Measurements from ENCODE around the gene ACTN4. TPM values are rescaled to one million over a fixed set of nuclear protein-coding genes. Genes with fewer than 3 reads are reported as not detected.

Gene ACTN4
- total RNA-seq, 1 donor from 2014 or later, result 197 TPM

DNA sequence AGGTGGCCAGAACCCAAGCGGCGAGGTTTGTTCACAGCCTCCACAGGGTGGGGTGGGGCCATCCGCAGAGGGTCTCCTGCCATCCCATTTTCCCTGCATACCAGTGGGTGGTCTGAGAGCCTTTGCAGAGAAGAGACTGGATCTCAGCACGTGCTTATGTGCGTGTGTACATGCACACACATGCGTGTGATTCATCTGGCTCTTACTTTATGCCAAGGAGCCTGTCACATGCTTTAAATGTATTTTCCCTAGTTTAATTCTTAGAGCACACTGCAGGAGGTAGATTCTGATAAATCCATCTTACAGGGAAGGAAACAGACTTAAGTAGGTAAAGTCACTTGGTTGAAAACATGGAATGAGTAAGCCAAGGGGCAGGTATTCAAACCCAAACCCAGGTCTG, 49.7 kb downstream of the ACTN4 start:
- Mint-ChIP-seq H3K36me3 (ENCODE audit: low read depth) (peaks cover 28% of the 10 kb centered on the region), H3K27me3 (no peaks in the 10 kb centered on the region), H3K27ac (no peak overlapping the region), H3K9me3 (no peaks in the 10 kb centered on the region), H3K4me1 (peaks cover 49% of the 10 kb centered on the region), H3K4me3 (no peak overlapping the region)
- TF ChIP-seq, protein P1, sequence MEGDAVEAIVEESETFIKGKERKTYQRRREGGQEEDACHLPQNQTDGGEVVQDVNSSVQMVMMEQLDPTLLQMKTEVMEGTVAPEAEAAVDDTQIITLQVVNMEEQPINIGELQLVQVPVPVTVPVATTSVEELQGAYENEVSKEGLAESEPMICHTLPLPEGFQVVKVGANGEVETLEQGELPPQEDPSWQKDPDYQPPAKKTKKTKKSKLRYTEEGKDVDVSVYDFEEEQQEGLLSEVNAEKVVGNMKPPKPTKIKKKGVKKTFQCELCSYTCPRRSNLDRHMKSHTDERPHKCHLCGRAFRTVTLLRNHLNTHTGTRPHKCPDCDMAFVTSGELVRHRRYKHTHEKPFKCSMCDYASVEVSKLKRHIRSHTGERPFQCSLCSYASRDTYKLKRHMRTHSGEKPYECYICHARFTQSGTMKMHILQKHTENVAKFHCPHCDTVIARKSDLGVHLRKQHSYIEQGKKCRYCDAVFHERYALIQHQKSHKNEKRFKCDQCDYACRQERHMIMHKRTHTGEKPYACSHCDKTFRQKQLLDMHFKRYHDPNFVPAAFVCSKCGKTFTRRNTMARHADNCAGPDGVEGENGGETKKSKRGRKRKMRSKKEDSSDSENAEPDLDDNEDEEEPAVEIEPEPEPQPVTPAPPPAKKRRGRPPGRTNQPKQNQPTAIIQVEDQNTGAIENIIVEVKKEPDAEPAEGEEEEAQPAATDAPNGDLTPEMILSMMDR (IDR thresholded peaks at IDR 0.05), result no peak
- POLR2A ChIA-PET, result no interaction called here
- CTCF ChIA-PET, result no interaction called here
- DNase-seq, result no peak
- intact Hi-C loops (cut with micrococcal nuclease), result no loop called here
- no peak for ATAC-seq (ENCODE audit: low read depth)

DNA sequence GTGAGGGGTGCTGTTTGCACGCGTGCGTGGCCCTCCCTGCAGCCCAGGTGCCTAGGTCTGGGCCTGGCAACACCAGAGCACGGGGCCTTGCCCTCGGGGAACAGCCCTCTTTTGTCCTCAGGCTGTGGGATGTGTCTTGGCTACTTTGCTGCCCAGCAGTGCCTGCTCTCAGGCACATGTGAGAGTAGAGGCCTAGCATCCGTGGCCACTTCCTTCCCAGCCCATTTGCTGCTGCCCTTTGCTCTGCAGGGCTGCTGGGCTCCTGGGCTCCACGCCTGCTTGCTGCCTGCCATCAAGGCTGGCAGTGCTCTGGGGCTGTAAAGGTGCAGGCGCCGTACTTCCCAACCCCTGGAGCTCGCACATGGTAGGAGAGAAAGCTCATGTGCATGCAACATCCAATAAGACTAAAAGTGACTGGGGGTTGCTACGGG, 50.2 kb downstream of the ACTN4 start:
- ChIA-PET POLR2A (no interaction called here), CTCF (no interaction called here)
- Mint-ChIP-seq H3K36me3 (ENCODE audit: low read depth) (peaks cover 31% of the 10 kb centered on the region), H3K4me1 (peaks cover 45% of the 10 kb centered on the region), H3K27ac (no peak overlapping the region), H3K27me3 (no peaks in the 10 kb centered on the region), H3K9me3 (no peaks in the 10 kb centered on the region), H3K4me3 (no peak overlapping the region)
- no peak for ATAC-seq (ENCODE audit: low read depth)
- TF ChIP-seq, protein P1 (IDR thresholded peaks at IDR 0.05), result no peak
- intact Hi-C loops (cut with micrococcal nuclease), result no loop called here
- no peak for DNase-seq

DNA sequence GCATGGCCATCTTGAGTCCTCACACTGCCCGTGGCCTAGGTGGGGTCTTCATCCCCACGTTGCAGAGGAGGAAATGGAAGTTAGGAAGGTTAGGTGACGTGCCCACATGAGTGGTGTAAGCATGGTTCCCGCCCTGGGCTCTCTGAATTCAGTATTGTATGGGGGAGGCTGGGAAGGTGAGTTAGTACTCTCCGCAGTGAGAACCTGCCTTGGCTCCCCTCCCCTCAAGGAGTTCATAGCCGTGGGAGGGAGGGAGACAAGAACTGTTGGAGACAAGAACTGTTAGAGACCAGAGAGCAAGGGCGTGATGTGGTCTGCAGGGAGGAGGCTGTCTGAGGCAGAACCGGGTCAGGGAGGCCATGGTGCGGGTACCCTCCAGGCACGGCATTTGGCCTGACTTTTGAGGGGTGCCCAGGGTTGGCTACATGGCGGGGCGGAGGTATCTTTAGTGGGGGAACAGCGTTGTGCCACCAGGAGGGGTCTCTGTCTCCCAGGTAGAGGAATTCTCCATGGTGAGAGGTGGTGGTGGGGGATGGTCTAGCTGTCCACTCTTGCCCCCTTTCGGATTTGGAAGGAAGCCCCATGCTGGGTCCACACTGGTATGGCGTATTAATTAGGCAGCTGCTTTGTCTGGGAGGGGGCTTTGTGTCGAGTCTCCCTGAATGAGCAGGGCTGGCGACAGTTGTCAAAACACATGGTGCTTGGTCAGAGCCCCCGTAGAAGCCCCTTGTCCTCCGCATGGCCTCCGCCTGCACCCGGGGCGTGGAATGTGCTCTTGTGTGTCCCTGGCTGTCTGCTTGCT, 51.0 kb downstream of the ACTN4 start:
- no peak overlapping the region for H3K4me3 Mint-ChIP-seq
- peaks cover 35% of the 10 kb centered on the region for H3K36me3 Mint-ChIP-seq (ENCODE audit: low read depth)
- intact Hi-C loops (cut with micrococcal nuclease), result no loop called here
- peaks cover 37% of the 10 kb centered on the region for H3K4me1 Mint-ChIP-seq
- TF ChIP-seq, protein P1 (IDR thresholded peaks at IDR 0.05), result no peak
- H3K9me3 Mint-ChIP-seq, result no peaks in the 10 kb centered on the region
- no peaks in the 10 kb centered on the region for H3K27me3 Mint-ChIP-seq
- ChIA-PET CTCF (no interaction called here), POLR2A (no interaction called here)
- H3K27ac Mint-ChIP-seq, result no peak overlapping the region
- no peak for ATAC-seq (ENCODE audit: low read depth)
- no peak for DNase-seq

DNA sequence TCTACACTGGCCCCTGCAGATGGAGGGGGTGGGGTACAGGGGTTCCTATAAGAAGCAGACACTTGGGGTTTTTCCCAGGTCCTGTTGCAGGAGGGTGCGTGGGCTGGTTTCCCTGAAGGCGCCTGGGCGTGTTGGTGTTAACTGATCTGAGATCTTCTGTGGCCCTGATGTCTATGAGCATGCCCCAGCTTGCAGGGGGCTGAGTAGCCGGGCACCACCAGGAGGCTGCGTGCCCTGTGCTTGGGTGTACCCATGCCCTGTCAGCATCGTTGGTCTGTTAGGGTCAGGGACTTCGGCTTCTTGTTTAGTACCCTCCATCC, 51.5 kb downstream of the ACTN4 start:
- TF ChIP-seq, protein P1 (IDR thresholded peaks at IDR 0.05), result no peak
- ChIA-PET POLR2A (no interaction called here), CTCF (no interaction called here)
- H3K4me3 Mint-ChIP-seq, result no peak overlapping the region
- H3K27ac Mint-ChIP-seq, result no peak overlapping the region
- intact Hi-C loops (cut with micrococcal nuclease), result no loop called here
- ATAC-seq (ENCODE audit: low read depth), result no peak
- no peaks in the 10 kb centered on the region for H3K9me3 Mint-ChIP-seq
- no peaks in the 10 kb centered on the region for H3K27me3 Mint-ChIP-seq
- peaks cover 31% of the 10 kb centered on the region for H3K4me1 Mint-ChIP-seq
- peaks cover 41% of the 10 kb centered on the region for H3K36me3 Mint-ChIP-seq (ENCODE audit: low read depth)
- DNase-seq, result no peak

DNA sequence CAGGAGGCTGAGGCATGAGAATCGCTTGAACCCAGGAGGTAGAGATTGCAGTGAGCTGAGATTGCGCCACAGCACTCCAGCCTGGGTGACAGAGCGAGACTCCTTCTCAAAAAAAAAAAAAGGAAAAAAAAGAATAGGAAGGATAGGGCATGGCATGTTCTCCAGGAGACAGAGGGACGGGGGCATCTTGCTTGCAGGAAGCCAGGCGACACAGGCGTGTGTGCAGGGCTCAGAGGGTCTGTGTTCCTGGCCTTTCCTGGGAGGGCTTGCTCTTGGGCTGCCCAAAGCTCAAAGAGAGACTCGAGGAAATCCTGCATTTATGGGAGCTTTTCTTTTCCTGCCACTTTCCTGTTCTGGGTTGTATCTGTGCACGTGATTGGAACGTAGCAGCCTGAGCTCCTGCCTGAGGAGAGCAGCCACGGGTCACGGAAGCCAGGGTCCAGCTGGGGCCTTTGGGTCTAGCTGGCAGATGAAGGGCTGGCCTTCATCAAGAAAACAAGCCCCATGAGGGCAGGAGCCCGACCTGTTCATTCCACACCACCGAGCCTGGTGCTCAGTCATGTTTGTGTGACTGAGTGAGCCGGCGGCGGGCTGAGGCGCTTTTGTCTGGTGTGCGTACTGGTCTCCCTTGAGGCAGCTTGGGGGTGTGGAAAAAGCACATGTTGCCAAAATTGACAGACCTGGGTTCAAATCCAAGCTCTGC, 52.3 kb downstream of the ACTN4 start:
- Mint-ChIP-seq H3K36me3 (ENCODE audit: low read depth) (peaks cover 49% of the 10 kb centered on the region), H3K27ac (no peak overlapping the region), H3K4me1 (peaks cover 23% of the 10 kb centered on the region), H3K4me3 (no peak overlapping the region), H3K9me3 (no peaks in the 10 kb centered on the region), H3K27me3 (no peaks in the 10 kb centered on the region)
- intact Hi-C loops (cut with micrococcal nuclease), result no loop called here
- ATAC-seq (ENCODE audit: low read depth), result no peak
- POLR2A ChIA-PET, result interaction anchor here (0.7 kb wide), 1 partner anchor 36 kb away, joined by 3 read pairs; no protein-coding TSS in a partner anchor
- TF ChIP-seq, protein P1 (IDR thresholded peaks at IDR 0.05), result no peak
- DNase-seq, result no peak
- CTCF ChIA-PET, result no interaction called here
